ENCODE data around the gene ZFP36. TPM values are rescaled to one million over a fixed set of nuclear protein-coding genes. Genes with fewer than 3 reads are reported as not detected.

Gene ZFP36
- total RNA-seq, 4 donors from 2014 or later = 32.4 to 109 (median 62.4) TPM

DNA sequence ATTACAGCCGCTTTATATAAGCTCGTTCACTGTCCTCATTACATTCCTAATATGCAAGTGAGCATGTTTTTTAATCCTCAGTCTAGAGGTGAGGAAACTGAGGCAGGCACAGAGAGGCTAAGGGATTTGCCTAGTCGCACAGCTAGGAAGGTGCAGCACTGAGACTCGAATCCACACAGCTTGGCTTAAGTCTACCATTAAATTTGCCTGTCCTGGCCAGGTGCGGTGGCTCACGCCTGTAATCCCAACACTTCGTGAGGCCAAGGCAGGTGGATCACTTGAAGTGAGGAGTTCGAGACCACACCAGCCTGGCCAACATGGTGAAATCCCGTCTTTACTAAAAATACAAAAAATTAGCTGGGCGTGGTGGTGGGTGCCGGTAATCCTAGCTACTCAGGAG, 21.1 kb downstream of the ZFP36 start:
- no peak overlapping the region for H3K27ac ChIP-seq
- H3K27me3 ChIP-seq = no peaks in the 10 kb centered on the region
- 94 to 98% methylated on average over 11 of the region's 11 CpGs for WGBS, 2 donors
- TF ChIP-seq, protein P1, sequence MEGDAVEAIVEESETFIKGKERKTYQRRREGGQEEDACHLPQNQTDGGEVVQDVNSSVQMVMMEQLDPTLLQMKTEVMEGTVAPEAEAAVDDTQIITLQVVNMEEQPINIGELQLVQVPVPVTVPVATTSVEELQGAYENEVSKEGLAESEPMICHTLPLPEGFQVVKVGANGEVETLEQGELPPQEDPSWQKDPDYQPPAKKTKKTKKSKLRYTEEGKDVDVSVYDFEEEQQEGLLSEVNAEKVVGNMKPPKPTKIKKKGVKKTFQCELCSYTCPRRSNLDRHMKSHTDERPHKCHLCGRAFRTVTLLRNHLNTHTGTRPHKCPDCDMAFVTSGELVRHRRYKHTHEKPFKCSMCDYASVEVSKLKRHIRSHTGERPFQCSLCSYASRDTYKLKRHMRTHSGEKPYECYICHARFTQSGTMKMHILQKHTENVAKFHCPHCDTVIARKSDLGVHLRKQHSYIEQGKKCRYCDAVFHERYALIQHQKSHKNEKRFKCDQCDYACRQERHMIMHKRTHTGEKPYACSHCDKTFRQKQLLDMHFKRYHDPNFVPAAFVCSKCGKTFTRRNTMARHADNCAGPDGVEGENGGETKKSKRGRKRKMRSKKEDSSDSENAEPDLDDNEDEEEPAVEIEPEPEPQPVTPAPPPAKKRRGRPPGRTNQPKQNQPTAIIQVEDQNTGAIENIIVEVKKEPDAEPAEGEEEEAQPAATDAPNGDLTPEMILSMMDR (IDR thresholded peaks at IDR 0.05) = no peak
- TF ChIP-seq POLR2A (IDR thresholded peaks at IDR 0.05) = no peak
- peaks cover 9 to 11% of the 10 kb centered on the region in 2 donors for H3K36me3 ChIP-seq
- peaks cover 11 to 28% of the 10 kb centered on the region in 2 donors for H3K4me1 ChIP-seq
- no peaks in the 10 kb centered on the region for H3K9me3 ChIP-seq
- DNase-seq = no peak
- intact Hi-C loops (cut with DNase I) = no loop called here
- H3K4me3 ChIP-seq (replicated peaks in 1 of 3) = no peak overlapping the region

- H3K4me3 ChIP-seq (replicated peaks in 1 of 3) = no peak overlapping the region
- TF ChIP-seq POLR2A (IDR thresholded peaks at IDR 0.05) = no peak
- TF ChIP-seq, protein P1 (IDR thresholded peaks at IDR 0.05) = no peak
- peaks cover 11 to 28% of the 10 kb centered on the region in 2 donors for H3K4me1 ChIP-seq
- DNase-seq = peak; percentile 33 to 39
- peaks cover 17 to 18% of the 10 kb centered on the region in 2 donors for H3K36me3 ChIP-seq
- 28 to 31% methylated on average over 17 to 20 of the region's 23 CpGs for WGBS, 2 donors
- H3K27me3 ChIP-seq = no peaks in the 10 kb centered on the region
- H3K27ac ChIP-seq = peak overlapping the region in 2 of 3 donors; percentile 18 to 60
- intact Hi-C loops (cut with DNase I) = no loop called here
- no peaks in the 10 kb centered on the region for H3K9me3 ChIP-seq
Observed at GRCh38 chr19:39428283-39429112, 21.9 kb downstream of the ZFP36 start.

- 23 to 25% methylated on average over 19 to 25 of the region's 25 CpGs for WGBS, 2 donors
- peak; percentile 49 to 65 for DNase-seq
- Histone ChIP-seq H3K27me3 (no peaks in the 10 kb centered on the region), H3K27ac (peak overlapping the region; percentile 70 to 93 (median 80)), H3K4me1 (peaks cover 25 to 43% of the 10 kb centered on the region in 2 donors), H3K9me3 (no peaks in the 10 kb centered on the region), H3K36me3 (peaks cover 21 to 24% of the 10 kb centered on the region in 2 donors), H3K4me3 (replicated peaks in 1 of 3) (no peak overlapping the region)
- intact Hi-C loops (cut with DNase I) = no loop called here
- TF ChIP-seq POLR2A (IDR thresholded peaks at IDR 0.05) = peak in 1 of 2 donors; percentile 23
- TF ChIP-seq, protein P1 (IDR thresholded peaks at IDR 0.05) = no peak
Observed at GRCh38 chr19:39430675-39431593, 24.3 kb downstream of the ZFP36 start.

- Histone ChIP-seq H3K9me3 (no peaks in the 10 kb centered on the region), H3K36me3 (peaks cover 21 to 24% of the 10 kb centered on the region in 2 donors), H3K27me3 (no peaks in the 10 kb centered on the region), H3K27ac (no peak overlapping the region), H3K4me3 (replicated peaks in 1 of 3) (no peak overlapping the region), H3K4me1 (peaks cover 25 to 48% of the 10 kb centered on the region in 2 donors)
- WGBS, 2 donors = 94 to 95% methylated on average over 8 of the region's 8 CpGs
- TF ChIP-seq POLR2A (IDR thresholded peaks at IDR 0.05) = no peak
- TF ChIP-seq, protein P1 (IDR thresholded peaks at IDR 0.05) = no peak
- intact Hi-C loops (cut with DNase I) = no loop called here
- no peak for DNase-seq
Observed at GRCh38 chr19:39432677-39433025, 26.0 kb downstream of the ZFP36 start.
